MCF 10A (cell line): Measurements from ENCODE around the gene LRMDA. TPM values are rescaled to one million over a fixed set of nuclear protein-coding genes. Genes with fewer than 3 reads are reported as not detected.

Experiments
- BruUV-seq: library from RNA; stranded (reverse); fragments of 400-500 nt; replicated peaks from 2 replicates; lab custom pipeline; 2021; lab: Mats Ljungman, UMichigan
- CTCF ChIA-PET: fragments of 300-600 bp; sonication (Branson Sonifier 250); formaldehyde crosslinking; extraction: SDS; loops from one replicate; lab custom pipeline; 2021; ENCODE audit warnings: antibody characterized with exemption, inconsistent platforms; lab: Yijun Ruan, JAX
- POLR2A ChIA-PET: fragments of 300-600, 350-650 bp; sonication (Branson Sonifier 250); formaldehyde crosslinking; extraction: SDS; loops from one replicate; lab custom pipeline; 2020; ENCODE audit warnings: antibody characterized with exemption, inconsistent platforms; lab: Yijun Ruan, JAX
- DNase-seq: peaks from one replicate; pipeline ENCODE4 v3.0.0-alpha.2; 2018; ENCODE audit not compliant: unreplicated experiment
- H3K27ac Mint-ChIP-seq: one replicate; pipeline ENCODE4 v1.8.0; 2022; ENCODE audit warnings: mild to moderate bottlenecking, low read depth, mixed read lengths; ENCODE audit not compliant: unreplicated experiment
- H3K27me3 Mint-ChIP-seq: one replicate; pipeline ENCODE4 v1.8.0; 2022; ENCODE audit warnings: mixed read lengths; ENCODE audit not compliant: insufficient read depth, unreplicated experiment
- H3K36me3 Mint-ChIP-seq: one replicate; pipeline ENCODE4 v1.8.0; 2022; ENCODE audit warnings: mild to moderate bottlenecking, moderate library complexity, mixed read lengths; ENCODE audit not compliant: insufficient read depth, unreplicated experiment
- H3K4me1 Mint-ChIP-seq: one replicate; pipeline ENCODE4 v1.8.0; 2022; ENCODE audit warnings: mixed read lengths; ENCODE audit not compliant: insufficient read depth, unreplicated experiment
- H3K4me3 Mint-ChIP-seq: one replicate; pipeline ENCODE4 v1.8.0; 2022; ENCODE audit warnings: mild to moderate bottlenecking, moderate library complexity, mixed read lengths; ENCODE audit not compliant: unreplicated experiment
- H3K9me3 Mint-ChIP-seq: one replicate; pipeline ENCODE4 v1.8.0; 2022; ENCODE audit warnings: mixed read lengths; ENCODE audit not compliant: unreplicated experiment
- intact Hi-C: fragments of 100-400 bp; cut with micrococcal nuclease; formaldehyde crosslinking; loops from 2 replicates; pipeline ENCODE4 v1.14.1; 2022
- total RNA-seq: library from RNA; stranded (reverse); gene quantifications from 2 replicates; pipeline ENCODE4 v1.2.3, GENCODE V29; 2022
- TF ChIP-seq, protein P1 (sequence below): fragments of 200-600 bp; IDR thresholded peaks from one replicate; pipeline ENCODE4 v1.8.0; 2022; ENCODE audit warnings: antibody characterized with exemption, mild to moderate bottlenecking; ENCODE audit not compliant: unreplicated experiment

The LRMDA gene
- total RNA-seq, 1 experiment from 2014 or later, result not detected

DNA sequence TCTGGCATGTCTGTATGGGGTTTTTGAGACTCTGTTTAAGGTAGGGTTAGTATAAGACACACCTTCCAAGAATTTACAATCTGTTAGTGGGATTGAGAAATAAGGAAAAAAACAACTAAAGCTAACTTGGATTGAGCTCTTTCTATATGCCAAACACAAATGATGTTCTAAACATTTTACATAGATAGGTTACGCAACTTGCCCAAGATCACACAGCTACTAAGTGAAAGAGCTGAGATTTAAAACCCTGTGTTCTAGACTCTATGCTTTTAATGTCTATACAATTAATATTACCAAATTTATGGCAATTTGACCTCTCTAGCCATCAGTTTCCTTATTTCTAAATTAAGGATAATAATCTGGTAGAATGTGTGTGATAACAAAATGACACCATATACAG is 1056.2 kb downstream of the LRMDA start:
- Mint-ChIP-seq H3K27ac (no peak overlapping the region), H3K36me3 (no peaks in the 10 kb centered on the region), H3K4me1 (peaks cover 24% of the 10 kb centered on the region), H3K4me3 (no peak overlapping the region), H3K27me3 (no peaks in the 10 kb centered on the region), H3K9me3 (peaks cover 15% of the 10 kb centered on the region)
- TF ChIP-seq, protein P1, sequence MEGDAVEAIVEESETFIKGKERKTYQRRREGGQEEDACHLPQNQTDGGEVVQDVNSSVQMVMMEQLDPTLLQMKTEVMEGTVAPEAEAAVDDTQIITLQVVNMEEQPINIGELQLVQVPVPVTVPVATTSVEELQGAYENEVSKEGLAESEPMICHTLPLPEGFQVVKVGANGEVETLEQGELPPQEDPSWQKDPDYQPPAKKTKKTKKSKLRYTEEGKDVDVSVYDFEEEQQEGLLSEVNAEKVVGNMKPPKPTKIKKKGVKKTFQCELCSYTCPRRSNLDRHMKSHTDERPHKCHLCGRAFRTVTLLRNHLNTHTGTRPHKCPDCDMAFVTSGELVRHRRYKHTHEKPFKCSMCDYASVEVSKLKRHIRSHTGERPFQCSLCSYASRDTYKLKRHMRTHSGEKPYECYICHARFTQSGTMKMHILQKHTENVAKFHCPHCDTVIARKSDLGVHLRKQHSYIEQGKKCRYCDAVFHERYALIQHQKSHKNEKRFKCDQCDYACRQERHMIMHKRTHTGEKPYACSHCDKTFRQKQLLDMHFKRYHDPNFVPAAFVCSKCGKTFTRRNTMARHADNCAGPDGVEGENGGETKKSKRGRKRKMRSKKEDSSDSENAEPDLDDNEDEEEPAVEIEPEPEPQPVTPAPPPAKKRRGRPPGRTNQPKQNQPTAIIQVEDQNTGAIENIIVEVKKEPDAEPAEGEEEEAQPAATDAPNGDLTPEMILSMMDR, result no peak
- no peak for DNase-seq
- no TSS peak for BruUV-seq
- CTCF ChIA-PET, result interaction anchor here (0.5 kb wide), 1 partner anchor 50 kb away, joined by 3 read pairs; no protein-coding TSS in a partner anchor
- POLR2A ChIA-PET, result no interaction called here
- intact Hi-C loops, result no loop called here

DNA sequence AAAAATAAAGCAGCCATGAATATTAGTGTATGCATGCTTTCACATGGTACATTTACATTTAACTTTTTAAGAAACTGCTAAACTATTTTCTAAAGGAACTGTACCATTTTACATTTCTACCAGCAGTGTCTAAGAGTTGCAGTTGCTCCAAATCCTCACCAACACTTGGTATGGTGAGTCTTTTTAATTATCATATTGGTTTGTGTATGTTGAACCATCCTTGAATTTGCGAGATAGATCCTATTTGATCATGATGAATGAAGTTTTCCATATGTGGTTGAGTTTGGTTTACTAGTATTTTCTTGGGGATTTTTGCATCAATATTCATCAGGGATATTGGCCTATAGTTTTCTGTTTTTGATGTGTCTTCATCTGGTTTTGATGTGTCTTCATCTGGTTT is 1057.2 kb downstream of the LRMDA start:
- BruUV-seq, result no TSS peak
- no peak overlapping the region for H3K4me3 Mint-ChIP-seq
- H3K9me3 Mint-ChIP-seq, result peaks cover 15% of the 10 kb centered on the region

DNA sequence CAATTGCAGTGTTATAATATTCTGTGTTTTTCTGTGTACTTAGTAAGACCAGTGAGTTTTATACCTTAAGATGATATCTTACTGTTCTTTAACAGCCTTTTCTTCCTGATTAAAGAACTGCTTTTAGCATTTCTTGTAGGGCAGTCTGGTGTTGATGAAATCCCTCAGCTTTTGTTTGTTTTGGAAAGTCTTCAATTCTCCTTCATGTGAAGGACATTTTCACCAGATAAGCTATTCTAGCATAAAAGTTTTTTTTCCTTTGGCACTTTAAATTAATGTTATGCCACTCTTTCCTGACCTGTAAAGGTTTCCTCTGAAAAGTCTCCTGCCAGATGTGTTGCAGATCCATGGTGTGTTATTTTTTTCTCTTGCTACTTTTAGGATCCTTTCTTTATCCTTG is 1059.8 kb downstream of the LRMDA start:
- H3K36me3 Mint-ChIP-seq, result no peaks in the 10 kb centered on the region
- H3K9me3 Mint-ChIP-seq, result peaks cover 15% of the 10 kb centered on the region
- DNase-seq, result peak; percentile 57
- no TSS peak for BruUV-seq
- peaks cover 26% of the 10 kb centered on the region for H3K4me1 Mint-ChIP-seq
- ChIA-PET CTCF (interaction anchor here (0.7 kb wide), 1 partner anchor 55 kb away, joined by 4 read pairs; no protein-coding TSS in a partner anchor), POLR2A (interaction anchor here (1.0 to 1.7 kb wide), 2 partner anchors 8 to 91 kb away, joined by 3 read pairs; no protein-coding TSS in a partner anchor)
- intact Hi-C loops, result no loop called here
- no peak overlapping the region for H3K4me3 Mint-ChIP-seq
- H3K27me3 Mint-ChIP-seq, result no peaks in the 10 kb centered on the region
- H3K27ac Mint-ChIP-seq, result peak overlapping the region; percentile 21
- TF ChIP-seq, protein P1, result no peak

More for the DNA sequence above, 1057.2 kb downstream of the LRMDA start:
- no peak for DNase-seq
- intact Hi-C loops, result no loop called here
- CTCF ChIA-PET, result interaction anchor here (1.0 kb wide), 1 partner anchor 24 kb away, joined by 3 read pairs; no protein-coding TSS in a partner anchor
- H3K36me3 Mint-ChIP-seq, result no peaks in the 10 kb centered on the region
- no peak overlapping the region for H3K27ac Mint-ChIP-seq
- POLR2A ChIA-PET, result no interaction called here
- TF ChIP-seq, protein P1, result no peak
- H3K27me3 Mint-ChIP-seq, result no peaks in the 10 kb centered on the region
- H3K4me1 Mint-ChIP-seq, result peaks cover 26% of the 10 kb centered on the region

DNA sequence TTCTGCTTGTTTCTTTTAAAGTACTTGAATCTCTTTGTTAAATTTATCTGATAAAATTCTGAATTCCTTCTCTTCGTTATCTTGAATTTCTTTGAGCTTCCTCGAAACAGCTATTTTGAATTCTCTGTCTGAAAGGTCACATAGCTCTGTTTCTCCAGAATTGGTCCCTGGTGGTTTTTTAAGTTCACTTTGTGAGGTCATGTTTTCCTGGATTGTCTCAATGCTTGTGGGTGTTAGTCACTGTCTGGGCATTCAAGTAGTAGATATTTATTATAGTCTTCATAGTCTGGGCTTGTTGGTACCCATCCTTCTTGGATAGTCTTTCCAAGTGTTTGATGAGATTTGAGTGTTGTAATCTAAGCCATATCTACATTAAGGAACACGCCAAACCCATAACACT is 1060.6 kb downstream of the LRMDA start:
- peak; percentile 83 for DNase-seq
- ChIA-PET CTCF (interaction anchor here (0.7 kb wide), 1 partner anchor 54 kb away, joined by 4 read pairs; no protein-coding TSS in a partner anchor), POLR2A (interaction anchor here (0.7 to 1.7 kb wide), 3 partner anchors 9 to 456 kb away, joined by 3 read pairs; no protein-coding TSS in a partner anchor)
- Mint-ChIP-seq H3K36me3 (no peaks in the 10 kb centered on the region), H3K27me3 (no peaks in the 10 kb centered on the region), H3K9me3 (peaks cover 15% of the 10 kb centered on the region), H3K4me1 (peaks cover 24% of the 10 kb centered on the region), H3K27ac (peak overlapping the region; percentile 21), H3K4me3 (peak overlapping the region; percentile 3)
- intact Hi-C loops, result no loop called here
- TF ChIP-seq, protein P1, result no peak
- BruUV-seq, result no TSS peak
